Measurements from ENCODE around the gene KIF3A. TPM values are rescaled to one million over a fixed set of nuclear protein-coding genes. Genes with fewer than 3 reads are reported as not detected.

The KIF3A gene
- total RNA-seq, 3 donors from 2014 or later, result 4.5 to 15.7 (median 11.5) TPM

DNA sequence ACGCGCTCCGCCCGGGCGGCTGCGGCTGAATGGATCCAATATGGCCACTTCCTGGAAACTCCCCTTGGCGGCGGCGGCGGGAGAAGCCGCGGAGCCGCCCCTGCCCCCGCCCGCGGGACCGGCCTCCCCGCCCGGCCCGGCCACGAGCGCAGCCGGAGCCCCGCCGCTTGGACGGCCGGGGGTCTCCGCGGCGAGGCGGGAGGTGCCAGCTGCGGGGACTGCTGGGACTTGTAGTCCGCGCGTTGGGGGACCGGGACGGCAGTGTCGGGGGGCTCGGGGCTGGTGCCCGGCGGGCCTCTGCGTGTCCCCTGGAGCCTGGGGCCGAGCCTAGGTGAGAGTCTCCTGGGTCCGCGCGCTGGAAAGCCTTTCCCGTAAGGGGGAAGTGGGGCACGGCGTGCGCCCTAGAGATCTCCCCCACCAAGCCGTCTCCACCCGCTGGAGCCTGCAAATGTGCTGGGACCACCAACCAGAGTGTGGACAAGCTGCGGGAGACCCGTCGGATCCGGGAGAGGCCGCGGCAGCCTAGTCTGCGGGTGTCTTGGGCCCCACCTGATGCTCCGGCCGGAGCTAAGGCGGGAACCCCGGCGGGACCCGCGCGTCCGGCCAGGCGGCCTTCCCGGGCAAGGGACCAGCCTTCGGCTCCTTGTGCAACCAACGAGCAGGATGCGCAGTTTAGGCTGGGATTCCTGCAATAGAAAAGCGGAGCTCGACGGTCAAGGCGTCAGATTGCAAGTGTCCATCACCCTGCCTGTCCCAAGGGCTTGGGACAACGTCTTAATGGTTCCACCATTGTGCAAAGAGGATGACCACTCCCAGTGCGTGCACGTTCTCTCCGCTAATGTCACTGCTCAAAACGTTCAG, 40.1 kb upstream of the KIF3A start, which contains the start of gene SEPTIN8:
Gene SEPTIN8 (minus strand): TSS at position 31 of the 861 bp plus-strand sequence. CDS start 102 bp downstream, outside the sequence.
- Histone ChIP-seq H3K27me3 (no peaks in the 10 kb centered on the region), H3K4me3 (peak within 1 kb of the TSS; percentile 81 to 99 (median 85)), H3K9me3 (no peaks in the 10 kb centered on the region), H3K36me3 (no peaks in the 10 kb centered on the region), H3K4me1 (peaks cover 0 to 3% of the 10 kb centered on the region in 2 donors), H3K27ac (peak within 1 kb of the TSS; percentile 79 to 94)
- no peak for DNase-seq (ENCODE audit: low spot score in 2 of 2)
- no peak for TF ChIP-seq POLR2AphosphoS5 (IDR thresholded peaks at IDR 0.05)
- TF ChIP-seq POLR2A (IDR thresholded peaks at IDR 0.05), result no peak
- TF ChIP-seq, protein P1, sequence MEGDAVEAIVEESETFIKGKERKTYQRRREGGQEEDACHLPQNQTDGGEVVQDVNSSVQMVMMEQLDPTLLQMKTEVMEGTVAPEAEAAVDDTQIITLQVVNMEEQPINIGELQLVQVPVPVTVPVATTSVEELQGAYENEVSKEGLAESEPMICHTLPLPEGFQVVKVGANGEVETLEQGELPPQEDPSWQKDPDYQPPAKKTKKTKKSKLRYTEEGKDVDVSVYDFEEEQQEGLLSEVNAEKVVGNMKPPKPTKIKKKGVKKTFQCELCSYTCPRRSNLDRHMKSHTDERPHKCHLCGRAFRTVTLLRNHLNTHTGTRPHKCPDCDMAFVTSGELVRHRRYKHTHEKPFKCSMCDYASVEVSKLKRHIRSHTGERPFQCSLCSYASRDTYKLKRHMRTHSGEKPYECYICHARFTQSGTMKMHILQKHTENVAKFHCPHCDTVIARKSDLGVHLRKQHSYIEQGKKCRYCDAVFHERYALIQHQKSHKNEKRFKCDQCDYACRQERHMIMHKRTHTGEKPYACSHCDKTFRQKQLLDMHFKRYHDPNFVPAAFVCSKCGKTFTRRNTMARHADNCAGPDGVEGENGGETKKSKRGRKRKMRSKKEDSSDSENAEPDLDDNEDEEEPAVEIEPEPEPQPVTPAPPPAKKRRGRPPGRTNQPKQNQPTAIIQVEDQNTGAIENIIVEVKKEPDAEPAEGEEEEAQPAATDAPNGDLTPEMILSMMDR (IDR thresholded peaks at IDR 0.05), result no peak
- intact Hi-C loops (cut with DNase I; ENCODE audit: low total_unique reads), result no loop called here

- Histone ChIP-seq H3K27ac (peak overlapping the region; percentile 79 to 94), H3K9me3 (no peaks in the 10 kb centered on the region), H3K36me3 (no peaks in the 10 kb centered on the region), H3K27me3 (no peaks in the 10 kb centered on the region), H3K4me3 (peak overlapping the region; percentile 81 to 99 (median 85)), H3K4me1 (peaks cover 0 to 3% of the 10 kb centered on the region in 2 donors)
- TF ChIP-seq, protein P1 (IDR thresholded peaks at IDR 0.05), result no peak
- TF ChIP-seq POLR2AphosphoS5 (IDR thresholded peaks at IDR 0.05), result no peak
- no peak for TF ChIP-seq POLR2A (IDR thresholded peaks at IDR 0.05)
- intact Hi-C loops (cut with DNase I; ENCODE audit: low total_unique reads), result no loop called here
- DNase-seq (ENCODE audit: low spot score in 2 of 2), result no peak
These were observed 39.5 kb upstream of the KIF3A start for GRCh38 chr5:132776938-132777208.

GRCh38 chr5:132776131-132776937, 39.0 kb upstream of the KIF3A start:
- H3K4me3 ChIP-seq, result peak overlapping the region; percentile 81 to 99 (median 85)
- TF ChIP-seq, protein P1 (IDR thresholded peaks at IDR 0.05), result no peak
- no peaks in the 10 kb centered on the region for H3K9me3 ChIP-seq
- H3K27me3 ChIP-seq, result no peaks in the 10 kb centered on the region
- intact Hi-C loops (cut with DNase I; ENCODE audit: low total_unique reads), result no loop called here
- H3K36me3 ChIP-seq, result no peaks in the 10 kb centered on the region
- peak overlapping the region; percentile 79 to 94 for H3K27ac ChIP-seq
- peaks cover 0 to 3% of the 10 kb centered on the region in 2 donors for H3K4me1 ChIP-seq
- no peak for DNase-seq (ENCODE audit: low spot score in 2 of 2)

GRCh38 chr5:132775476-132775961, 38.2 kb upstream of the KIF3A start:
- Histone ChIP-seq H3K36me3 (no peaks in the 10 kb centered on the region), H3K9me3 (no peaks in the 10 kb centered on the region), H3K4me3 (peak overlapping the region in 2 of 3 donors; percentile 85 to 99), H3K4me1 (peaks cover 3% of the 10 kb centered on the region in 2 donors), H3K27me3 (no peaks in the 10 kb centered on the region), H3K27ac (peak overlapping the region; percentile 79 to 94)
- intact Hi-C loops (cut with DNase I; ENCODE audit: low total_unique reads), result no loop called here
- no peak for DNase-seq (ENCODE audit: low spot score in 2 of 2)
- TF ChIP-seq POLR2AphosphoS5 (IDR thresholded peaks at IDR 0.05) (no peak), POLR2A (IDR thresholded peaks at IDR 0.05) (no peak)
- TF ChIP-seq, protein P1 (IDR thresholded peaks at IDR 0.05), result no peak
